ENCODE results near the gene ISCA2. TPM values are rescaled to one million over a fixed set of nuclear protein-coding genes. Genes with fewer than 3 reads are reported as not detected.

ISCA2 gene
- total RNA-seq, 1 donor from 2014 or later: 40.6 TPM

- TF ChIP-seq CTCF (conservative IDR thresholded peaks at IDR 0.05): no peak
- H3K27me3 Mint-ChIP-seq (ENCODE audit: low read depth): no peaks in the 10 kb centered on the region
- no peak for DNase-seq (ENCODE audit: low read depth, low spot score)
- peaks cover 6% of the 10 kb centered on the region for H3K36me3 Mint-ChIP-seq (ENCODE audit: low read depth)
- H3K4me3 Mint-ChIP-seq: no peak overlapping the region
- H3K4me1 Mint-ChIP-seq: peaks cover 12% of the 10 kb centered on the region
- no peaks in the 10 kb centered on the region for H3K9me3 Mint-ChIP-seq
- H3K27ac Mint-ChIP-seq (ENCODE audit: unreplicated experiment): no peak overlapping the region
Measured at GRCh38 chr14:74475678-74476077, 17.9 kb upstream of the ISCA2 start.

- Mint-ChIP-seq H3K4me3 (no peak overlapping the region), H3K27me3 (ENCODE audit: low read depth) (no peaks in the 10 kb centered on the region), H3K27ac (ENCODE audit: unreplicated experiment) (no peak overlapping the region), H3K9me3 (no peaks in the 10 kb centered on the region), H3K4me1 (peaks cover 12% of the 10 kb centered on the region), H3K36me3 (ENCODE audit: low read depth) (peaks cover 6% of the 10 kb centered on the region)
- no peak for TF ChIP-seq CTCF (conservative IDR thresholded peaks at IDR 0.05)
- no peak for DNase-seq (ENCODE audit: low read depth, low spot score)
Measured at GRCh38 chr14:74476107-74476506, 17.5 kb upstream of the ISCA2 start.

- peaks cover 12% of the 10 kb centered on the region for H3K4me1 Mint-ChIP-seq
- no peak for DNase-seq (ENCODE audit: low read depth, low spot score)
- H3K27me3 Mint-ChIP-seq (ENCODE audit: low read depth): no peaks in the 10 kb centered on the region
- H3K36me3 Mint-ChIP-seq (ENCODE audit: low read depth): peaks cover 6% of the 10 kb centered on the region
- TF ChIP-seq CTCF (conservative IDR thresholded peaks at IDR 0.05): no peak
- H3K9me3 Mint-ChIP-seq: no peaks in the 10 kb centered on the region
- no peak overlapping the region for H3K27ac Mint-ChIP-seq (ENCODE audit: unreplicated experiment)
- H3K4me3 Mint-ChIP-seq: no peak overlapping the region
Measured at GRCh38 chr14:74476607-74477006, 17.0 kb upstream of the ISCA2 start.

- peak; percentile 73 for TF ChIP-seq CTCF (conservative IDR thresholded peaks at IDR 0.05)
- no peaks in the 10 kb centered on the region for H3K36me3 Mint-ChIP-seq (ENCODE audit: low read depth)
- peak overlapping the region; percentile 41 for H3K27ac Mint-ChIP-seq (ENCODE audit: unreplicated experiment)
- H3K4me1 Mint-ChIP-seq: peaks cover 12% of the 10 kb centered on the region
- DNase-seq (ENCODE audit: low read depth, low spot score): no peak
- H3K4me3 Mint-ChIP-seq: no peak overlapping the region
- H3K9me3 Mint-ChIP-seq: no peaks in the 10 kb centered on the region
- no peaks in the 10 kb centered on the region for H3K27me3 Mint-ChIP-seq (ENCODE audit: low read depth)
Measured at GRCh38 chr14:74478996-74479635, 14.4 kb upstream of the ISCA2 start.

GRCh38 chr14:74480046-74480445 lies 13.5 kb upstream of the ISCA2 start:
- DNase-seq (ENCODE audit: low read depth, low spot score): no peak
- no peaks in the 10 kb centered on the region for H3K9me3 Mint-ChIP-seq
- no peak overlapping the region for H3K4me3 Mint-ChIP-seq
- H3K4me1 Mint-ChIP-seq: peaks cover 12% of the 10 kb centered on the region
- no peak for TF ChIP-seq CTCF (conservative IDR thresholded peaks at IDR 0.05)
- H3K27ac Mint-ChIP-seq (ENCODE audit: unreplicated experiment): no peak overlapping the region
- H3K36me3 Mint-ChIP-seq (ENCODE audit: low read depth): no peaks in the 10 kb centered on the region
- H3K27me3 Mint-ChIP-seq (ENCODE audit: low read depth): no peaks in the 10 kb centered on the region
